GM12878 (cell line): ENCODE results near the gene ASCC3.

Source experiments
- IRF4 ChIP-seq: IDR thresholded peaks from 2 replicates; pipeline ENCODE4 v1.6.1; 2011; ENCODE audit warnings: low read depth, low read length
- TBL1XR1 ChIP-seq: IDR thresholded peaks from 2 replicates; pipeline ENCODE4 v1.6.1; 2012; ENCODE audit warnings: low read depth, low read length, improper control_type of control experiment
- TF ChIP-seq, protein P1 (sequence below): IDR thresholded peaks from 2 replicates; pipeline ENCODE4 v1.6.1; 2011; ENCODE audit warnings: mild to moderate bottlenecking, low read depth, low read length, moderate library complexity; ENCODE audit not compliant: insufficient replicate concordance
- TF ChIP-seq, protein P2 (sequence below), 3 experiments: IDR thresholded peaks in 2 of 3; conservative IDR thresholded peaks in 1 of 3; 2 replicates each; pipeline ENCODE4 v1.5.1; 2011; ENCODE audit warnings: low read depth in 3 of 3, low read length in 3 of 3, mild to moderate bottlenecking in 3 of 3, control low read depth in 2 of 3, moderate library complexity in 2 of 3, inconsistent platforms in 1 of 3, mixed read lengths in 1 of 3; ENCODE audit not compliant: control insufficient read depth in 2 of 3, insufficient read depth in 1 of 3; ENCODE audit errors: extremely low read depth in 1 of 3

DNA sequence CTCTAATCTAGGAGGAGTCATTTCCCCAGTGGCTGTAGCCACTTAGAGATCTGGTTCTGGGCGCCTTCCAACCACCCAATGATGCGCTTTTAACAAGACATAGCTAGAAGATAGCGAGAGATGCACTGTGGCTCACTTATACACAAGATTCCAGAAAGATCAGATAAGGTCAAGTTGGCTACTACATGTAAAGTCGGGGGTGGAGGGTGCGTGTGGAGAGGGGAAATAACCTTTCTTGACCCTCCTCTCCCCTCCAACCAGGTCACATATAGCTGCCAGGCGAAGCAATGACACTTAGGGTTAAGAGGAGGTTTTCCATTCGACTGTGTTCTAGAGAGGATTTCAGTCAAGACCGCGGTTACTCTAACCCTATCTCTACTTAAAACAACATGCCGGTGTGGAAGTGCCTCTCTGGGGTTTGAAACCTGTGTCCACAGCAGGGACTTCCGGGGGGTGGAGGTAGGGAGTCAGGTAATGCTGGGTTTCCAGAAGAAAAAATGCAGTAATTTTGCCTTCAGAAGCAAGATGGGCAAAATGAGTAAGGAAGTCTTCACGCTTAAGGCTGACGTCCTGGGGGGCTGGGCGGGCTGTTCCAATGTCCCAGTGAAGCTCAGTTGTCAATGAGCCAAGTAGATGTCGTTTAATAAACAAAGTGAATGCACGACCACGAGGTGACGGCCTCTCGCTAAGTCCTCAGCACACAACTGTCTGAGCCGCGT lies 414.6 kb downstream of the ASCC3 start:
- TF ChIP-seq, protein P1, sequence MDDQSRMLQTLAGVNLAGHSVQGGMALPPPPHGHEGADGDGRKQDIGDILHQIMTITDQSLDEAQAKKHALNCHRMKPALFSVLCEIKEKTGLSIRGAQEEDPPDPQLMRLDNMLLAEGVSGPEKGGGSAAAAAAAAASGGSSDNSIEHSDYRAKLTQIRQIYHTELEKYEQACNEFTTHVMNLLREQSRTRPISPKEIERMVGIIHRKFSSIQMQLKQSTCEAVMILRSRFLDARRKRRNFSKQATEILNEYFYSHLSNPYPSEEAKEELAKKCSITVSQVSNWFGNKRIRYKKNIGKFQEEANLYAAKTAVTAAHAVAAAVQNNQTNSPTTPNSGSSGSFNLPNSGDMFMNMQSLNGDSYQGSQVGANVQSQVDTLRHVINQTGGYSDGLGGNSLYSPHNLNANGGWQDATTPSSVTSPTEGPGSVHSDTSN = no peak
- TF ChIP-seq TBL1XR1 (no peak), IRF4 (no peak)
- TF ChIP-seq, protein P2, sequence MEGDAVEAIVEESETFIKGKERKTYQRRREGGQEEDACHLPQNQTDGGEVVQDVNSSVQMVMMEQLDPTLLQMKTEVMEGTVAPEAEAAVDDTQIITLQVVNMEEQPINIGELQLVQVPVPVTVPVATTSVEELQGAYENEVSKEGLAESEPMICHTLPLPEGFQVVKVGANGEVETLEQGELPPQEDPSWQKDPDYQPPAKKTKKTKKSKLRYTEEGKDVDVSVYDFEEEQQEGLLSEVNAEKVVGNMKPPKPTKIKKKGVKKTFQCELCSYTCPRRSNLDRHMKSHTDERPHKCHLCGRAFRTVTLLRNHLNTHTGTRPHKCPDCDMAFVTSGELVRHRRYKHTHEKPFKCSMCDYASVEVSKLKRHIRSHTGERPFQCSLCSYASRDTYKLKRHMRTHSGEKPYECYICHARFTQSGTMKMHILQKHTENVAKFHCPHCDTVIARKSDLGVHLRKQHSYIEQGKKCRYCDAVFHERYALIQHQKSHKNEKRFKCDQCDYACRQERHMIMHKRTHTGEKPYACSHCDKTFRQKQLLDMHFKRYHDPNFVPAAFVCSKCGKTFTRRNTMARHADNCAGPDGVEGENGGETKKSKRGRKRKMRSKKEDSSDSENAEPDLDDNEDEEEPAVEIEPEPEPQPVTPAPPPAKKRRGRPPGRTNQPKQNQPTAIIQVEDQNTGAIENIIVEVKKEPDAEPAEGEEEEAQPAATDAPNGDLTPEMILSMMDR (IDR thresholded peaks at IDR 0.05 in 2 of 3, conservative IDR thresholded peaks at IDR 0.05 in 1 of 3; ENCODE audit: control insufficient read depth in 2 of 3, extremely low read depth in 1 of 3, insufficient read depth in 1 of 3, low read depth in 3 of 3, low read length in 3 of 3) = no peak
